ENCODE results near the gene IFNL4.
A peak's percentile ranks its signal among the peaks of the same experiment; 100 is the strongest.

- TF ChIP-seq TAF1 (IDR thresholded peaks at IDR 0.05; ENCODE audit: borderline replicate concordance, insufficient read depth, low read length), result no peak
- TF ChIP-seq SIN3A (IDR thresholded peaks at IDR 0.05; ENCODE audit: borderline replicate concordance, insufficient read depth, low read length), result no peak
- TF ChIP-seq POLR2AphosphoS5 (IDR thresholded peaks at IDR 0.05; ENCODE audit: low read depth, low read length), result no peak
- peak; percentile 87 to 97 for TF ChIP-seq REST (IDR thresholded peaks at IDR 0.05; ENCODE audit: insufficient read depth in 1 of 2, low read depth in 2 of 2, low read length in 2 of 2)
Measured at GRCh38 chr19:39223703-39224279, 24.9 kb downstream of the IFNL4 start.
